H9 (cell line): ENCODE data around the gene SMAD6. TPM values are rescaled to one million over a fixed set of nuclear protein-coding genes. Genes with fewer than 3 reads are reported as not detected.
A peak's percentile ranks its signal among the peaks of the same experiment; 100 is the strongest.

Experiments
- DNase-seq: peaks from one replicate; pipeline ENCODE4 v3.0.0-alpha.2; 2017
- H2AFZ ChIP-seq: one replicate; pipeline ENCODE4 v1.6.1; 2013; ENCODE audit warnings: mild to moderate bottlenecking, low read length, control low read depth, moderate library complexity
- H2AK5ac ChIP-seq: 2 replicates; pipeline ENCODE4 v1.6.1; 2013; ENCODE audit warnings: low read length, control low read depth, mixed read lengths; ENCODE audit not compliant: insufficient read length
- H2BK120ac ChIP-seq: one replicate; pipeline ENCODE4 v1.6.1; 2013; ENCODE audit warnings: low read depth, mild to moderate bottlenecking, low read length, control low read depth, inconsistent platforms; ENCODE audit not compliant: poor library complexity, severe bottlenecking
- H2BK12ac ChIP-seq: 2 replicates; pipeline ENCODE4 v1.6.1; 2013; ENCODE audit warnings: low read length, control low read depth, mixed read lengths, low read depth; ENCODE audit not compliant: insufficient read length
- H2BK15ac ChIP-seq: 2 replicates; pipeline ENCODE4 v1.6.1; 2013; ENCODE audit warnings: low read depth, low read length, control low read depth
- H2BK20ac ChIP-seq: one replicate; pipeline ENCODE4 v1.6.1; 2013; ENCODE audit warnings: low read depth, mild to moderate bottlenecking, low read length, control low read depth, inconsistent platforms; ENCODE audit not compliant: poor library complexity, severe bottlenecking
- H2BK5ac ChIP-seq: 2 replicates; pipeline ENCODE4 v1.6.1; 2013; ENCODE audit warnings: low read length, control low read depth, mixed read lengths; ENCODE audit not compliant: insufficient read length
- H3K14ac ChIP-seq: 2 replicates; pipeline ENCODE4 v1.6.1; 2013; ENCODE audit warnings: low read length, control low read depth; ENCODE audit not compliant: insufficient read depth
- H3K18ac ChIP-seq: 2 replicates; pipeline ENCODE4 v1.6.1; 2013; ENCODE audit warnings: low read depth, mild to moderate bottlenecking, mixed read lengths, low read length, control low read depth; ENCODE audit not compliant: insufficient read length
- H3K23ac ChIP-seq: 2 replicates; pipeline ENCODE4 v1.6.1; 2013; ENCODE audit warnings: low read length, control low read depth, mixed read lengths, low read depth; ENCODE audit not compliant: insufficient read length
- H3K23me2 ChIP-seq: 2 replicates; pipeline ENCODE4 v1.6.1; 2013; ENCODE audit warnings: low read depth, mild to moderate bottlenecking, mixed read lengths, low read length, control low read depth; ENCODE audit not compliant: insufficient read length, poor library complexity, severe bottlenecking
- H3K27ac ChIP-seq: 2 replicates; pipeline ENCODE4 v1.5.1; 2013; ENCODE audit warnings: low read length, control low read depth, mixed read lengths, low read depth; ENCODE audit not compliant: insufficient read length
- H3K27me3 ChIP-seq: 2 replicates; pipeline ENCODE4 v1.6.1; 2013; ENCODE audit warnings: low read length, control low read depth, inconsistent platforms; ENCODE audit not compliant: insufficient read depth
- H3K4ac ChIP-seq: 2 replicates; pipeline ENCODE4 v1.6.1; 2013; ENCODE audit warnings: low read depth, mild to moderate bottlenecking, control low read depth, inconsistent platforms, low read length, moderate library complexity
- H3K4me1 ChIP-seq: 2 replicates; pipeline ENCODE4 v1.6.1; 2013; ENCODE audit warnings: low read length, control low read depth, inconsistent platforms; ENCODE audit not compliant: insufficient read depth
- H3K4me2 ChIP-seq: 2 replicates; pipeline ENCODE4 v1.6.1; 2013; ENCODE audit warnings: low read length, control low read depth, mixed read lengths; ENCODE audit not compliant: insufficient read length, insufficient read depth
- H3K56ac ChIP-seq: 2 replicates; pipeline ENCODE4 v1.6.1; 2013; ENCODE audit warnings: low read depth, mild to moderate bottlenecking, mixed read lengths, low read length, control low read depth; ENCODE audit not compliant: insufficient read length
- H3K79me1 ChIP-seq: 2 replicates; pipeline ENCODE4 v1.6.1; 2013; ENCODE audit warnings: low read depth, mild to moderate bottlenecking, moderate library complexity, low read length, control low read depth, inconsistent platforms; ENCODE audit not compliant: insufficient read depth, poor library complexity, severe bottlenecking
- H3K79me2 ChIP-seq: 2 replicates; pipeline ENCODE4 v1.6.1; 2013; ENCODE audit warnings: low read length, control low read depth, inconsistent platforms; ENCODE audit not compliant: insufficient read depth
- H3K9ac ChIP-seq: 2 replicates; pipeline ENCODE4 v1.6.1; 2013; ENCODE audit warnings: low read length, control low read depth, mixed read lengths; ENCODE audit not compliant: insufficient read length; ENCODE audit errors: extremely low read depth
- H3K9me3 ChIP-seq: one replicate; pipeline ENCODE4 v1.6.1; 2013; ENCODE audit warnings: low read depth, low read length, inconsistent platforms; ENCODE audit not compliant: control insufficient read depth
- H3T11ph ChIP-seq: one replicate; pipeline ENCODE4 v1.6.1; 2013; ENCODE audit warnings: mild to moderate bottlenecking, low read length, control low read depth, inconsistent platforms
- H4K20me1 ChIP-seq: one replicate; pipeline ENCODE4 v1.6.1; 2013; ENCODE audit not compliant: control insufficient read depth, insufficient read length, insufficient read depth
- H4K5ac ChIP-seq: 2 replicates; pipeline ENCODE4 v1.6.1; 2013; ENCODE audit warnings: low read depth, mild to moderate bottlenecking, mixed read lengths, low read length, control low read depth; ENCODE audit not compliant: insufficient read length
- H4K8ac ChIP-seq: replicated peaks from 2 replicates; pipeline ENCODE4 v1.6.1; 2013; ENCODE audit warnings: low read length, control low read depth, mixed read lengths, low read depth; ENCODE audit not compliant: insufficient read length
- H4K91ac ChIP-seq: 2 replicates; pipeline ENCODE4 v1.6.1; 2013; ENCODE audit warnings: low read depth, mild to moderate bottlenecking, moderate library complexity, mixed read lengths, low read length, control low read depth; ENCODE audit not compliant: insufficient read length
- H3K27ac Mint-ChIP-seq, 3 experiments: 2 replicates in 2 of 3; 3 replicates in 1 of 3; pipeline ENCODE4 v1.8.0; 2020 to 2021; ENCODE audit warnings: mixed read lengths in 3 of 3, mild to moderate bottlenecking in 1 of 3, moderate library complexity in 1 of 3
- H3K27me3 Mint-ChIP-seq: 2 replicates; pipeline ENCODE4 v1.8.0; 2021; ENCODE audit warnings: low read depth, mild to moderate bottlenecking, moderate library complexity, mixed read lengths
- H3K36me3 Mint-ChIP-seq, 3 experiments: 2 replicates in 2 of 3; 3 replicates in 1 of 3; pipeline ENCODE4 v1.8.0; 2020 to 2021; ENCODE audit warnings: low read depth in 3 of 3, mixed read lengths in 3 of 3; ENCODE audit not compliant: insufficient read depth in 1 of 3
- H3K4me1 Mint-ChIP-seq, 2 experiments: 2 replicates each; pipeline ENCODE4 v1.8.0; 2020; ENCODE audit warnings: mixed read lengths in 2 of 2
- H3K4me3 Mint-ChIP-seq, 2 experiments: 2 replicates in 1 of 2; 3 replicates in 1 of 2; pipeline ENCODE4 v1.8.0; 2020 to 2021; ENCODE audit warnings: mild to moderate bottlenecking in 2 of 2, mixed read lengths in 2 of 2, moderate library complexity in 1 of 2
- H3K9me3 Mint-ChIP-seq, 2 experiments: 2 replicates in 1 of 2; 3 replicates in 1 of 2; pipeline ENCODE4 v1.8.0; 2020; ENCODE audit warnings: mild to moderate bottlenecking in 2 of 2, mixed read lengths in 2 of 2, moderate library complexity in 1 of 2
- CTCF ChIP-seq: fragments of 200-600 bp; sonication (generic); conservative IDR thresholded peaks from 3 replicates; pipeline ENCODE4 v1.8.0; 2021; ENCODE audit warnings: antibody characterized with exemption, mild to moderate bottlenecking
- WGBS: extraction: QIAGEN DNeasy Blood & Tissue Kit; methylation state at CpG from one replicate; pipeline ENCODE4 v1.1.7; 2013; ENCODE audit warnings: missing lambda C conversion rate, low lambda C conversion rate, mixed read lengths; ENCODE audit not compliant: insufficient read length; ENCODE audit errors: extremely low coverage; 5-methylcytosine and 5-hydroxymethylcytosine counted together
- total RNA-seq: library from RNA; stranded (reverse); gene quantifications from 2 replicates; pipeline ENCODE4 v1.2.1, GENCODE V29; 2021

Gene SMAD6
- total RNA-seq, 1 experiment from 2014 or later, result 6.0 TPM

DNA sequence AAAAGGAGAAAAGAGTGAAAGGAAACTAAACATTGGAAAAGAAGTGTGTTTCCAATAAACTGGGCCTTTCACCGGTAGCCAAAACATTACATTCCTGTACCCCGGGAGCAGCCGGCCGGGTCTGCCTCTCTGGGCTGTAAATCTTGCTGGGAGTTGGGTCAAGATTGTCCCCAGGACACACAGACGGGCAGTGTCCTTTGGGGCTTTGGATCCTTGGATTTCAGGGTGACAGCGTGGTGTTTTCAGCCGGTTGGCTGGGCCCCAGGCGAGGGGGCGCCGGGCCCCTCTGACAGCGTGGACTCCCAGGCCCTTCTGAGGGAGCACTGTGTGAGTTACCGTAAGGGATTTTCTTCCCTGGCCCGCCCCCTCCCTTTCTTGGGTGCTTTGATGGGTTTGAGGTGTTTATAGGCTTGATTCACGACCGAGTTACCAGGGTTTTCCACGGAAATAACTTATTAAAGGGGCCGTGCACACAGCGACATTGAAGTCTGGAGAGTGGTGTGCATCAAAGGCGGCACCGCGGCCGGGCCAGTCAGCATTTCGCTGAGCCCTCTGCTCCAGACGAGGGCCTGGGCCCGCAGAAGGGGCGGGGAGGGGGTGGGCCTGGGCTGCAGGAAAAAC lies 27.4 kb downstream of the SMAD6 start:
- Histone ChIP-seq H3K56ac (no peak overlapping the region), H3K9me3 (no peaks in the 10 kb centered on the region), H4K20me1 (no peaks in the 10 kb centered on the region), H3K4ac (no peak overlapping the region), H3K4me2 (no peak overlapping the region), H3K27me3 (no peaks in the 10 kb centered on the region), H2BK20ac (no peak overlapping the region), H2AK5ac (no peak overlapping the region), H3K14ac (no peak overlapping the region), H2BK5ac (no peak overlapping the region), H3K79me1 (no peaks in the 10 kb centered on the region), H3K23ac (no peak overlapping the region), H2BK120ac (no peak overlapping the region), H4K8ac (no peak overlapping the region), H2BK15ac (no peak overlapping the region), H3T11ph (no peak overlapping the region), H2AFZ (no peak overlapping the region), H4K5ac (no peak overlapping the region), H3K27ac (no peak overlapping the region), H4K91ac (no peak overlapping the region), H3K79me2 (0 out of 2 replicates have a peak, but pooled peaks cover 2% of the 10 kb centered on the region), H3K18ac (no peak overlapping the region), H2BK12ac (no peak overlapping the region), H3K4me1 (peaks cover 6% of the 10 kb centered on the region), H3K23me2 (no peaks in the 10 kb centered on the region), H3K9ac (no peak overlapping the region)
- Mint-ChIP-seq H3K27me3 (no peaks in the 10 kb centered on the region), H3K27ac (peak overlapping the region in 1 of 3 experiments; percentile 34; a peak in 2 of 7 replicates), H3K4me1 (peaks cover 24 to 33% of the 10 kb centered on the region in 2 experiments), H3K4me3 (no peak overlapping the region), H3K36me3 (peaks cover 0 to 7% (median 0%) of the 10 kb centered on the region in 3 experiments; a peak in 1 of 7 replicates), H3K9me3 (no peaks in the 10 kb centered on the region)
- no CpG with 5 or more reads among the region's 26 CpGs for WGBS
- DNase-seq, result no peak
- no peak for TF ChIP-seq CTCF
